ENCODE measurements around the gene RRAS.
A peak's percentile ranks its signal among the peaks of the same experiment; 100 is the strongest.

Gene RRAS

GRCh38 chr19:49640113-49640898 is at the start of gene RRAS:
TSS of gene RRAS (minus strand) at chr19:49640143. CDS start at chr19:49640098, 45 bp downstream.
- TF ChIP-seq CTCF (IDR thresholded peaks at IDR 0.05; ENCODE audit: low read depth, low read length, missing control alignments) = no peak
- DNase-seq (ENCODE audit: extremely low read depth, low read depth) = peak; percentile 99
- peak within 1 kb of the TSS; percentile 99 for H3K4me3 ChIP-seq (replicated peaks; ENCODE audit: low read depth, low read length)

- DNase-seq (ENCODE audit: extremely low read depth, low read depth) = no peak
- peak within 1 kb of the TSS; percentile 42 for H3K4me3 ChIP-seq (replicated peaks; ENCODE audit: low read depth, low read length)
- TF ChIP-seq CTCF (IDR thresholded peaks at IDR 0.05; ENCODE audit: low read depth, low read length, missing control alignments) = peak; percentile 57
Measured at GRCh38 chr19:49689133-49690078, 49.5 kb upstream of the RRAS start, which contains the start of gene ADM5. TSS of gene ADM5 (plus strand) at chr19:49689594. CDS start at chr19:49689838, 244 bp downstream.

- no peak overlapping the region for H3K4me3 ChIP-seq (replicated peaks; ENCODE audit: low read depth, low read length)
- DNase-seq (ENCODE audit: extremely low read depth, low read depth) = no peak
- TF ChIP-seq CTCF (IDR thresholded peaks at IDR 0.05; ENCODE audit: low read depth, low read length, missing control alignments) = no peak
Measured at GRCh38 chr19:49688531-49689132, 48.7 kb upstream of the RRAS start.

GRCh38 chr19:49687566-49688316 is 47.8 kb upstream of the RRAS start:
- no peak overlapping the region for H3K4me3 ChIP-seq (replicated peaks; ENCODE audit: low read depth, low read length)
- no peak for DNase-seq (ENCODE audit: extremely low read depth, low read depth)
- no peak for TF ChIP-seq CTCF (IDR thresholded peaks at IDR 0.05; ENCODE audit: low read depth, low read length, missing control alignments)

- DNase-seq (ENCODE audit: extremely low read depth, low read depth) = no peak
- no peak for TF ChIP-seq CTCF (IDR thresholded peaks at IDR 0.05; ENCODE audit: low read depth, low read length, missing control alignments)
- H3K4me3 ChIP-seq (replicated peaks; ENCODE audit: low read depth, low read length) = no peak overlapping the region
Measured at GRCh38 chr19:49687150-49687549, 47.2 kb upstream of the RRAS start.

All from HFF-Myc (cell line).